ENCODE data around the gene FBXO10.

The FBXO10 gene

DNA sequence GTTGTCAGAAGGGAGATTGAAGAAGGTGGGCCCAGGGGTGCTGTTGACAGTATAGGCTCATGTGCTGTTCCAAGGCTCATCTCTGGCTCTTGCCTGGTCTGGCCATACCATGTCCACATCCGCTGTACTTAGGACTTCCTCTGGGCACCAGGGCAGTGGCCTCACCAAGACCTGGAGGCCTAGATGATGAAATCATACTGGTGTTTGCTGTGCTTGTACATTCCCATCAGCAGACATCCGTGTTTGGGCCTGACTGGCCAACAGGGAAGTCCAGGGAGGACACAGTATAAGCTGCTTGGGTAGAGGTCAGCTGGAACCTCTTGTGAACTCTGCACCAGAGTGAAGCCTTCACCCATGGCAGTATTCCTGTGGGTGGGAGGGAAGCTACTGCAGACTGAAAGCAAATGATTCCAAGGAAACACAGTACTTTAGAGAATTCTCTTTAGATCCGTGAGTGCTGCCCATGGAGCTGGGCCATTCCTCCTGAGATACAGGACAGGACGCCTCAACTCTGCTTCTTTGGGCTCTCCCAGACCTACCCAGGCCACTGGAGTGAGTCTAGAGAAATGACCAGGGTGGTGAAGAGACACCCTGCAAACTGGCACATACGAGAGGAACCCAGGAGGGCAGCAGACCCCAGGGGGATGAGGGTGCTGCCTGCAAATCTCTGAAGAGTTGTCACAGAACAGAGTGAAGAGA lies 67.9 kb downstream of the FBXO10 start:
- Histone ChIP-seq H3K27me3 (ENCODE audit: insufficient read depth, poor library complexity, severe bottlenecking) (no peaks in the 10 kb centered on the region), H3K4me3 (ENCODE audit: severe bottlenecking) (no peak overlapping the region), H3K9me3 (ENCODE audit: severe bottlenecking) (no peaks in the 10 kb centered on the region), H3K4me1 (ENCODE audit: insufficient read depth, poor library complexity, severe bottlenecking) (no peaks in the 10 kb centered on the region), H3K27ac (ENCODE audit: poor library complexity, severe bottlenecking) (no peak overlapping the region), H3K36me3 (ENCODE audit: low read depth) (peaks cover 23% of the 10 kb centered on the region)
- TF ChIP-seq, protein P1, sequence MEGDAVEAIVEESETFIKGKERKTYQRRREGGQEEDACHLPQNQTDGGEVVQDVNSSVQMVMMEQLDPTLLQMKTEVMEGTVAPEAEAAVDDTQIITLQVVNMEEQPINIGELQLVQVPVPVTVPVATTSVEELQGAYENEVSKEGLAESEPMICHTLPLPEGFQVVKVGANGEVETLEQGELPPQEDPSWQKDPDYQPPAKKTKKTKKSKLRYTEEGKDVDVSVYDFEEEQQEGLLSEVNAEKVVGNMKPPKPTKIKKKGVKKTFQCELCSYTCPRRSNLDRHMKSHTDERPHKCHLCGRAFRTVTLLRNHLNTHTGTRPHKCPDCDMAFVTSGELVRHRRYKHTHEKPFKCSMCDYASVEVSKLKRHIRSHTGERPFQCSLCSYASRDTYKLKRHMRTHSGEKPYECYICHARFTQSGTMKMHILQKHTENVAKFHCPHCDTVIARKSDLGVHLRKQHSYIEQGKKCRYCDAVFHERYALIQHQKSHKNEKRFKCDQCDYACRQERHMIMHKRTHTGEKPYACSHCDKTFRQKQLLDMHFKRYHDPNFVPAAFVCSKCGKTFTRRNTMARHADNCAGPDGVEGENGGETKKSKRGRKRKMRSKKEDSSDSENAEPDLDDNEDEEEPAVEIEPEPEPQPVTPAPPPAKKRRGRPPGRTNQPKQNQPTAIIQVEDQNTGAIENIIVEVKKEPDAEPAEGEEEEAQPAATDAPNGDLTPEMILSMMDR (IDR thresholded peaks at IDR 0.05; ENCODE audit: poor library complexity, severe bottlenecking): no peak
- ATAC-seq (ENCODE audit: low read depth) (no peak), DNase-seq (ENCODE audit: low spot score) (no peak)

DNA sequence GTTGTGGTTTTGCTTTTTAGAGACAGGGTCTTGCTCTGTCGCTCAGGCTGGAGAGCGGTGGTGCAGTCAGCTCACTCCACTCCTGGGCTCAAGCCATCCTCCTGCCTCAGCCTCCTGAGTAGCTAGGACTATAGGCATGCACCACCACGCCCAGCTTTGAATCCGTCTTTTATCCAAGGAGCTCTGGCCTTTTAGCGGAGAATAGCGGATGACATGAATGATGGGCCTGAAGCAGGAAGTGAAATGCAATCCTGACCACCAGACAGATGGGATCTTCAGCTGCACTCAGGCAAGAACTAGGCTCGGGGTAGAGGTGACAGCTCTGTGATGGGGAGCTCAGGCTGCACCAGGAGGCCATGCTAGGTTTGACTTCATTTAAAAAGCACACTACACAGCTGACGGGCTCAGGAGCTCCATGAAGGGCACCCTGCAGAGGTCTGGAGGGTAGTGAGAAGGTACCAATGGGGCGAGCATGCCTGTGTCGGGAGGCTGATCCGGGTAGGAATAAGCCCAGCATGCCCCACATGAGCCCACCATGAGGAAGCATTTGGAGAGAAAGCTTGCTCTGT lies 68.5 kb downstream of the FBXO10 start:
- Histone ChIP-seq H3K27ac (ENCODE audit: poor library complexity, severe bottlenecking) (no peak overlapping the region), H3K9me3 (ENCODE audit: severe bottlenecking) (no peaks in the 10 kb centered on the region), H3K36me3 (ENCODE audit: low read depth) (peaks cover 29% of the 10 kb centered on the region), H3K4me1 (ENCODE audit: insufficient read depth, poor library complexity, severe bottlenecking) (no peaks in the 10 kb centered on the region), H3K4me3 (ENCODE audit: severe bottlenecking) (no peak overlapping the region), H3K27me3 (ENCODE audit: insufficient read depth, poor library complexity, severe bottlenecking) (no peaks in the 10 kb centered on the region)
- ATAC-seq (ENCODE audit: low read depth) (no peak), DNase-seq (ENCODE audit: low spot score) (no peak)
- TF ChIP-seq, protein P1 (IDR thresholded peaks at IDR 0.05; ENCODE audit: poor library complexity, severe bottlenecking): no peak

DNA sequence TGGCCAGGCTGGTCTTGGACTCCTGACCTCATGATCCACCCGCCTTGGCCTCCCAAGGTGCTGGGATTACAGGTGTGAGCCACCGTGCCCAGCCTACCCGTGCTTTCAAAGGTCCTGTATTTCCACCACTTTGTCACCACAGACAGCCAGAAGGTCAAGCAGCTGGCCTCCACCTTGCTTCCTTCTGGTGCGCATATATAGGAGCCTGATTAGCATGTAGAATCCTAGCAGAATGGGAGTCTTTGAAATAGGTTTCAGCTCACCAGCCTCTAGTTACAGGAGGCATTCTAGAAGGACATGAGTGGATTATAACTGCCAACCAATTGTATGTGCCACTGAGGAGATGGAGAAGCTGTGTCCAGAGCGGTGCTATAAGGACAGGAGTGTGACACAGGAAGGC lies 71.6 kb downstream of the FBXO10 start:
- H3K9me3 ChIP-seq (ENCODE audit: severe bottlenecking): no peaks in the 10 kb centered on the region
- ATAC-seq (ENCODE audit: low read depth) (no peak), DNase-seq (ENCODE audit: low spot score) (no peak)
- no peak overlapping the region for H3K27ac ChIP-seq (ENCODE audit: poor library complexity, severe bottlenecking)
- no peaks in the 10 kb centered on the region for H3K4me1 ChIP-seq (ENCODE audit: insufficient read depth, poor library complexity, severe bottlenecking)
- peaks cover 56% of the 10 kb centered on the region for H3K36me3 ChIP-seq (ENCODE audit: low read depth)
- H3K27me3 ChIP-seq (ENCODE audit: insufficient read depth, poor library complexity, severe bottlenecking): no peaks in the 10 kb centered on the region
- TF ChIP-seq, protein P1 (IDR thresholded peaks at IDR 0.05; ENCODE audit: poor library complexity, severe bottlenecking): no peak
- H3K4me3 ChIP-seq (ENCODE audit: severe bottlenecking): no peak overlapping the region

DNA sequence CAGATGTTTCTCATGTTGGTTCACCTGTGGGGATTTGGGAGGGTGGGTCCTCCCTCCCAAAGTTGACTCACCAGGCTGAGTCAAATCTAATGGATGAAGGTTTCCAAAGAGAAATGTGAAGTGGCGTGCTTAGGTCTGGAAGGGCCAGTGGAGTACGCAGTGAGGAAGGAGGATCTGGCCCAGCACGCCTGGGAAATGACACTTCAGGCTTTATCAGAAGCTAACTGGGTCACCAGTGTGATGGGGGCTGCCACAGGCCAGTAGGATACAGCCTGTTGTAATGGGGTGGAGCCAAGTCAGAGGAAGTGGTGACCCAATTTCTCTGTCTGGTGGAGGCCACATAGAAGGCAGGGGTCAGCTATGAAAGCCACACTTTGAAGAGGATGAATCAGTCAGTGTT lies 72.4 kb downstream of the FBXO10 start:
- no peaks in the 10 kb centered on the region for H3K9me3 ChIP-seq (ENCODE audit: severe bottlenecking)
- H3K36me3 ChIP-seq (ENCODE audit: low read depth): peaks cover 64% of the 10 kb centered on the region
- DNase-seq (ENCODE audit: low spot score) (no peak), ATAC-seq (ENCODE audit: low read depth) (peak; percentile 29; the same call in 1 of the 3 replicates)
- TF ChIP-seq, protein P1 (IDR thresholded peaks at IDR 0.05; ENCODE audit: poor library complexity, severe bottlenecking): no peak
- no peak overlapping the region for H3K4me3 ChIP-seq (ENCODE audit: severe bottlenecking)
- no peak overlapping the region for H3K27ac ChIP-seq (ENCODE audit: poor library complexity, severe bottlenecking)
- no peaks in the 10 kb centered on the region for H3K4me1 ChIP-seq (ENCODE audit: insufficient read depth, poor library complexity, severe bottlenecking)
- H3K27me3 ChIP-seq (ENCODE audit: insufficient read depth, poor library complexity, severe bottlenecking): no peaks in the 10 kb centered on the region
